Glomerular visceral epithelial cell (primary cell): ENCODE results near the gene RSRC1.
"Not testable (repeated sequence)": the region's sequence is repeated elsewhere in the genome, so short reads cannot be mapped to it uniquely, and the experiment has no call there.

Experiments
- DNase-seq: peaks from one replicate; pipeline ENCODE4 v3.0.0-alpha.2; 2016; ENCODE audit errors: extremely low spot score

Gene RSRC1

DNA sequence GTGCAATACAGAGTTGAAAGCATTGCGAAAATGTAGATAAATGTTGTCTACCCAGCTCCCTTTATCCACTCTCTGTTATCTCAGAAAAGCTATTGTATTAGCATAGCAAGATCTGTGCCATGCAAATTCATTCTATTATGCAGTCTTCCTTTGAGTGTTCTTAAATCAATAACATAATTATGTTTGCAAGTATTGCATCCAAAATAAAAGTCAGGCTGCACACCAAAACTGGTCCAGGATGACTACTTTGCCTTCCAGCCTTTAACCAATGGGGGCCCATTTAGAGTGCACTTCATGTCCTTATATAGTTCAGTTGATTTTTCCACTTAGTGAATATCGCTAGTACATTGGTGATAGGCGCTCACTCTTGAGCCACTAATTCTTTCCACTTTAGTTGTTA is 353.7 kb downstream of the RSRC1 start:
- no peak for DNase-seq

- DNase-seq: no peak
These were observed 355.2 kb downstream of the RSRC1 start for GRCh38 chr3:158465074-158465473.

- no peak for DNase-seq
These were observed 361.2 kb downstream of the RSRC1 start for GRCh38 chr3:158470944-158471638.

DNA sequence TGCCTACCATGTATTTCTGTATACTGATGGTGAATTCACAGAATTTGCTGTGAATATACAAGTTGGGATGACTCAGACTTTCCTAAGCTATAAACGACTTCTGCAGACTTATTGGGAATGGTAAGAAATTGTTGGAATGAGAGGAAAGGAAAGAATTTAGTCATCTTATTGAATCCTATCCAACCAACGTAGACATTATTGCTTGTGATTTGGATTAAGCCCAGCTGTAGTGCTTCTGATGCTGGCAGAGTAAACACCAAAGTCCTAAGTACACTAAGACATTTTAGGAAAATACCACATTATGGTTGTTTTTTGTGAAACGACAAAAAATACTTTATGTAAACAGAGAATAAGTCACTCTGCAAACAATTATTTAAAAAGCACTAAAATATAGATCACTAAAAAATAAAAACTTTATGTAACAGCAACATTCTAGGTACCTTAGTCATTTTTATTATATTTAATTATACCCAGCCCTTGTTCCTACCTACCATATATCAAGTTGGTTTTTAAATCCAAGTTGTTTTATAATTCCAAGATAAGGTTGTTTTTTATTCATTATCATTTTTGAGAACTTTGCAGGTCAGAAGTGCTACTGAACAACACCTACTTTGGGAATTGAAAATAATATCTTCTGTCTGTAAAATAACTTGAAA is 361.9 kb downstream of the RSRC1 start:
- DNase-seq: peak; percentile 2

DNA sequence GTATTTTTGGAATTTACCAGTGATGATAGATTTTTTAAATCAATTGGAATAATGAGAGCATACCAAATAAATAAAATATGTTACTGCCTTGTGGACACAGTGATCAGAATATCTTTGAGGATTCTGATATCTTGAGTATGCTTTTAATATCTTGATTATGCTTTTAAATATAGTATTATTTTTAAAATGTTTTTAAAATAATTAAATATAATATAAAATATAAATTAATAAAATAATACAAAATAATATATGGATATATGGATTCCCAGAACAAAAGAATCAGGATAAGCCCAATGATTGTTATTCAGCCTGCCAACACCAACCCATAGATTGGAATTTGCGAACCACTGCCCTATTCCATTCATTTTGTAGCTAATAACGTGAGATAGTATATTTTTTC is 369.2 kb downstream of the RSRC1 start:
- DNase-seq: no peak

GRCh38 chr3:158483701-158484235 is 373.9 kb downstream of the RSRC1 start:
- DNase-seq: no peak

GRCh38 chr3:158486200-158486599 is 376.3 kb downstream of the RSRC1 start:
- no peak for DNase-seq

DNA sequence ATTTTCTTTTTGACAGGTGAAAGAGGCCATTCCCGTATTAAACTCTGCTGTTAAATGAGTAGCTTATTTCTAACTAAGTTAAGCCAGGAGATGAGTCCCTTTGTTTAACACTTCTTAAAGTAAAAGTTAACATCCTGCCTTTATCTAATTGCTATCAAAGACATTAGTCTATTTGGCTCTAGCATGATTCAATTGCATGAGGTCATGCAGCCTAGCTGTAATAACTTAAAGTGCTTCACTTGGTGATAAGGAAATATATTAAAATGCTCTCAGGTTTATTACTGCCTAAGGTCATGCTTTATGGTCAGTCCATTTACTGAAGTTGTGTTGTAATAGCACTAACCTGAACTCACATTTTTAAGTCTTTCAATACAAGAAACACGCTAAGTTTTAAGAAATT is 378.8 kb downstream of the RSRC1 start:
- DNase-seq: no peak

GRCh38 chr3:158489181-158489580 is 379.3 kb downstream of the RSRC1 start:
- DNase-seq: no peak

- no peak for DNase-seq
These were observed 382.1 kb downstream of the RSRC1 start for GRCh38 chr3:158491968-158492367.

- no peak for DNase-seq
These were observed 382.8 kb downstream of the RSRC1 start for GRCh38 chr3:158492685-158493084.

DNA sequence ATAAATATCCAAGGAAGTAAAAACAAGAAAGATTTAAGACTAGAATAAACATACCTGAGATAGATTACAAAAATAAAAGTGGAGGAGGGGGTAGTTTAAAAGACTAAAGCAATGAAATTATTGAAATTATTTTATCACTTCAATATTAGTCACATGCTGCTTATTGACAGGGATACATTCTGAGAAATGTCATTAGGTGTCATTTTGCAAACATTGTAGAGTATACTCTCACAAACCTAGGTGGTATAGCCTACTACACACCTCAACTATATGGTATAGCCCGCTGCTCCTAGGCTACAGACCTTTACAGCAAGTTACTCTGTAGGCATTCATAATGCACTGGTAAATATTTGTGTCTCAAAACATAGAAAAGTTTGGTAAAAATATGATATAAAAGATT is 384.0 kb downstream of the RSRC1 start:
- no peak for DNase-seq

DNA sequence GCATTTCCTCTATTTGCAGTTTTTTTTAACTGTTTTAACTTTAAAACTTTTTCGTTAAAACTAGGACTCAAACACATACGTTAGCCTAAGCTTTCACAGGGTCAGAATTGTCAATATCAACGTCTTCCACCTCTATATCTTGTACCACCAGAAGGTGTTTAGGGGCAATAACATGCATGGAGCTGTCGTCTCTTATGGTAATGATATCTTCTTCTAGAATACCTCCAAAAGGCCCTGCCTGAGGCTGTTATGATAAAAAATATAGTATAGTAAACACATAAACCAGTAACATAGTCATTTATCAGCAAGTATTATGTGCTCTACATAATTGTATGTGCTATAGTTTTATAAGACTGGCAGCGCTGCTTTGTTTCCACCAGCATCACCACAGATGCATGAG is 384.8 kb downstream of the RSRC1 start:
- DNase-seq: no peak

DNA sequence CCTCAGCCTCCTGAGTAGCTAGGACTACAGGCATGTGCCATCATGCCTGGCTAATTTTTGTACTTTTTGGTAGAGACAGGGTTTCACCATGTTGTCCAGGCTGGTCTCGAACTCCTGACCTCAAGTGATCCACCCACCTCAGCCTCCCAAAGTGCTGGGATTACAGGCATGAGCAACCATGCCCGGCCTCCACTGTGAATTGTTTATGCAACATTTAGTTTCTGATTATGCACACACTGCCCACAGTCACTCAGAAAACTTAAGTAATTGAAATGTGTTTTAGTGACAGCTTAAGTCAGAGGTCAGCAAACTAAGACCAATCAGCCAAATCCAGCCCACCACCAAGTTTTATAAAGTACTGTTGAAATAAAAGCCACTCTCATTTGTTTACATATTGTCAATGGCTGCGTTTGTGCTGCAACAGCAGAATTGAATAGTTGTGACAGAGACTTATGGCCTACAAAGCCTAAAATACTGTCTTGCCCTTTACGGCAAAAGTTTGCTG is 385.6 kb downstream of the RSRC1 start:
- DNase-seq: not testable (repeated sequence)

DNA sequence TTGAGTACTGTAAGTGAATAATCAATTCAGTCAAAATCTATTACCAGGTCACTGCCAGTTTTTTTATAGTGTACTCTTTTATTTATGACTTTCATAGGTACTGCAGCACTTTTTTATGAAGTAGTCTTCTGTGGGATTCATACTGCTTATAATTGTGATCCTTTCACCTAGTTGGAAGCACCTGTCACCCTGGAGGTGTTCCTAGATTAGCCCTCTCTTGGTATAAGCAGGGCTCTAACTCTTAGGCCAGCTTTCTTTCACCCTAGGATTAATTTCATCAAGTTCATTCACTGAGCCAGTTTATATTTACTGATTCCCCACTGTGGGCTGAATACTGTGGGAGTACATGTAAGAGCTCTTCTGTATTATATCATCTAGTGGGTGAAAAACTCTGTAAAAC is 395.2 kb downstream of the RSRC1 start:
- no peak for DNase-seq

DNA sequence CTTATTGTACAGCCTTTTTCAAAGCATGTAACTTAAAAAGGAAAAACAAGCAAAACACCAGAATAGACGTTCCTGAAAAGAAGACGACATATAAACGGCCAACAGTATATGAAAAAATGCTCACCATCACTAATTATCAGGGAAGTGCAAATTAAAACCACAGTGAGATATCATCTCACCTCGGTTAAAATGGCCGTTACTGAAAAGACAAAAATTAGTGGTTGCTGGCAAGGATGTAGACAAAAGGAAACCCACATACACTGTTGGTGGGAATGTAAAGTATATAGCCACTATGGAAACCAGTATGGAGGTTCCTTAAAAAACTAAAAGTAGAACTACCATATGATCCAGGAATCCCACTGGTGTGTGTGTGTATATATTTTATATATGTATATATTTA is 396.6 kb downstream of the RSRC1 start:
- DNase-seq: no peak

DNA sequence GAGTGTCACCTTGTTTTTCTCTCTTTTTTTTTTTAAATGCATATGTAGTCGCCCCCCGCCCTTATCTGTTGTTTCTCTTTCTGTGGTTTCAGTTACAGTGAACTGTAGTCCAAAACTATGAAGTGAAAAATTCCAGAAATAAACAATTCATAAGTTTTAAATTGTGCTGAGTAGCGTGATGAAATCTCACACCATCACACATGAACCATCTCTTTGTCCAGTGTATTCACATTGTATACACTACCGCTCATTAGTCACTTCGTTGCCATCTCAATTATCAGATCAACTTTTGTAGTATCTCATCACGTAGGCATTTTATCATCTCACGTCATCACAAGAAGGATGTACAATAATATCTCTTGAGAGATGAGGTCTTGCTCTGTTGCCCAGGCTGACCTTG is 398.6 kb downstream of the RSRC1 start:
- DNase-seq: no peak

DNA sequence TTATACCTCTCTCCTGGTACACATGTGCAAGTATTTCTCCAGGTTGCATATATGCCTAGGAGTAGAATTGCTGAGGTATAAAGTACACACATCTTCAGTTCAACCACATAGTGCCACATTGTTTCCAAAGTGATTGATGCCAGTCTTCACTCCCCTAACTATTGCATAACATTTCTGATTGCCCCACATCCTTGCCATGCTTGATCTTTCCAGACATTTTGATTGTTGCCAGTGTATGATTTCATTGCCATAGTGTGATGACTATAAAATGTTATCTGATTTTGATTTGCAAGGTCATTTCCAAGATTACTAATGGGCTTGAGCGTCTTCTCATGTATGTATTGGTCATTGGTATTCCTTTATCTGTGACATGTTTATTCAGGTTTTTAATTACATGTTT is 400.0 kb downstream of the RSRC1 start:
- DNase-seq: no peak

DNA sequence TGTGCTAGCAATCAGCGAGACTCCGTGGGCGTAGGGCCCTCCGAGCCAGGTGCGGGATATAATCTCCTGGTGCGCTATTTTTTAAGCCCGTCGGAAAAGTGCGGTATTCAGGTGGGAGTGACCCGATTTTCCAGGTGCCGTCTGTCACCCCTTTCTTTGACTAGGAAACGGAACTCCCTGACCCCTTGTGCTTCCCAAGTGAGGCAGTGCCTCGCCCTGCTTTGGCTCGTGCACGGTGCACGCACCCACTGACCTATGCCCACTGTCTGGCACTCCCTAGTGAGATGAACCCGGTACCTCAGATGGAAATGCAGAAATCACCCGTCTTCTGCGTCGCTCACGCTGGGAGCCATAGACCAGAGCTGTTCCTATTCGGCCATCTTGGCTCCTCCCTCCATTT is 406.8 kb downstream of the RSRC1 start:
- DNase-seq: not testable (repeated sequence)

- no peak for DNase-seq
These were observed 409.9 kb downstream of the RSRC1 start for GRCh38 chr3:158519776-158520175.

DNA sequence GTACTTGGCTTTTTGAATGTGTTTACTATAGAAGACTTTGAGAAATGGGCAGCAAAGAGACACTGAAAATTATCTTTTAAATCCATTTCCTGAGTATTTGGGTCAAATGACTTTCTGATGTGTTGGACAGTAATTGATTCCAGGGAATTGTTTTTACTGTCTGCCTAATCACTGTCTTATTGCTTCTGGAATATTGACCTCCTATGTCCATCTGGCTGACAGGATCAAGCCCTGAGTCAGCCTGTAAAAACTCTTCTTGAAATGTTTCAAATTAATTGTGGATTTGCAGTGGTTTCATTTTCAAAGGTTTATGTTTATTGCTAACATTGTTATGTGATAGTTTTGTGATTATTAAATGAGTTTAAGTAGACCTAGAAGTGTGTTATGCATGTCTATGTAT is 410.5 kb downstream of the RSRC1 start:
- DNase-seq: no peak

GRCh38 chr3:158522221-158523136 is 412.6 kb downstream of the RSRC1 start:
- no peak for DNase-seq
